ENCODE measurements around the gene ZC3H18.

The ZC3H18 gene

DNA sequence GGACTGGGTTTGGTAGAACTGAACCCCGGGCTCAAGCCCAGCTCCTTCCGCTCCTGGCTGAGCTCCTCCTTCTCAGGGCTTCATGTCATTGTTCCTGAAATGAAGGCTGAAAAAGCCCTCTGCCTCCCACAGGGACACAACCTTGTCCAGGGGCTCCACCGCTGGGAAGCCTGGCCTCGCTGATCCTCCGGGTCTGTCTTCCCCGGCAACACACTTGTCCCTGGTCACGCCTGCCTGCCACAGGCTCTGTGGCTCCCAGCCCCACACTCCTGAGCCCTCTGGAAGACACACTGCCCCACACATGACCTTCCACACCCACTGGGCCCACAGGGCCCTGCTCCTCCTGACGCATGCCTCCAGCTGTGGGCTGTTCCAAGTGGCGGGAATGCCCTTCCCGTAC, 18.0 kb upstream of the ZC3H18 start:
- DNase-seq = no peak

- DNase-seq = no peak
Measured at GRCh38 chr16:88552815-88553214, 17.4 kb upstream of the ZC3H18 start.

- no peak for DNase-seq
Measured at GRCh38 chr16:88553739-88554138, 16.5 kb upstream of the ZC3H18 start.

DNA sequence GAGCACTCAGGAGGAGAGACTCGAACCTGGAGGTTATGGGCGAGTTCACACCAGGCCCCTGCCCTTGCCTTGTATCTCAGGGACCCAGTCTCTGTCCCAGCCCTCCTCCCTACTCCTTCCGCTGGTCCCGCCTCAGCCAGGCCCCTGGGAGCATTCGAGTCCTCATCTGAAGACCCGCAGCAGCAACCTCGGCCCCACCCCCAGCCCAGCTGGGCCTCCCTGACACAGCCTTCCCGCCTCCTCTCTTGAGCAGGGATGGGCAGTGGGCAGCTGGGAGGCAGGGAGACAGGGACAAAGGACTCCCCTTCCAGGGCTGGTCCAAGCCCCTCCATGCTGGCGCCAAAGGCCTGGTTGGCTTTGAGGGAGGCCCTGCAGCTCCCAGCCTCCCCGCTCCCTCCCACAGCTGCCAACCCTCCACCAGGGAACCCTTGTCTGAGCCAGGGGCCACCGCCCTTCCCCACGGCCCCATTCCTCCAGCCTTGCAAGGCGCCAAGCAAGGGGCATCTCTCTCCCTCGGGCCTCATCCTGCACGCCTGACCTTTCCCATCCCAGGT, 15.4 kb upstream of the ZC3H18 start:
- no peak for DNase-seq

- no peak for DNase-seq
Measured at GRCh38 chr16:88556294-88556988, 13.8 kb upstream of the ZC3H18 start.

DNA sequence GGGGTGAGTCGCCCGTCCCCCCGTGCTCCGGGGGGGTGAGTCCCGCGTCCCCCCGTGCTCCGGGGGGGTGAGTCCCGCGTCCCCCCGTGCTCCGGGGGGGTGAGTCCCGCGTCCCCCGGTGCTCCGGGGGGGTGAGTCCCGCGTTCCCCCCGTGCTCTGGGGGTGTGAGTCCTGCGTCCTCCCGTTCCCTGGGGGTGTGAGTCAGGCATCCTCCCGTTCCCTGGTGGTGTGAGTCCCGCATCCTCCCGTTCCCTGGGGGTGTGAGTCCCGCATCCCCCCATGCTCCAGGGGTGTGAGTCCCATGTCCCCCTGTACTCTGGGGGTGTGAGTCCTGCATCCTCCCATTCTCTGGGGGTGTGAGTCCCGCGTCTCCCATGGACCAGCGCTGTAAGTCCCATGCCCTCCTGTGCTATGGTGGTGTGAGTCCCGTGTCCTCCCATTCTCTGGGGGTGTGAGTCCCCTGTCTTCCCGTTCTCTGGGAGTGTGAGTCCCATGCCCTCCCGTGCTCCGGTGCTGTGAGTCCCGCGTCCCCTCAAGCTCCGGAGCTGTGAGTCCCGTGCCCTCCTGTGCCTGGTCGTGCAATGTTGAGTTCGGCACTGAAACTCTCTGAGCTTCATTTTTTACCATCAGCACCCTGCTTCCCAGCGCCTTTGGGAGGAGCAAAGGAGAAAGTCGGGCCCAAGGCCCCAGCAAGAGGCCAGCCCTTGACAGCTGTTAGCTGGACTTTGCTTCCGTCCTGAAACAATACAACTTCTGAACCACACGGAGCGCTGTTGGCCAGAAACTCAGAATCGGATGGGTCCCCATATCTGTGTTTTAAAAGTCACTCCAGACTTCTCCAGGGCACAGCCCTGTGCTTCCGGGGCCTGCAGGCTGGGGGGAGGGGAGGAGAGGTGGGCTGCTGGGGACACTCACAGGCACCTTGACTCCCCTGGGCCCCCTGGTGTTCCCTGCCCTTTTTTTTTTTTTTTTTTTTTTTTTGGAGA, 11.5 kb upstream of the ZC3H18 start:
- peak; percentile 68 for DNase-seq

DNA sequence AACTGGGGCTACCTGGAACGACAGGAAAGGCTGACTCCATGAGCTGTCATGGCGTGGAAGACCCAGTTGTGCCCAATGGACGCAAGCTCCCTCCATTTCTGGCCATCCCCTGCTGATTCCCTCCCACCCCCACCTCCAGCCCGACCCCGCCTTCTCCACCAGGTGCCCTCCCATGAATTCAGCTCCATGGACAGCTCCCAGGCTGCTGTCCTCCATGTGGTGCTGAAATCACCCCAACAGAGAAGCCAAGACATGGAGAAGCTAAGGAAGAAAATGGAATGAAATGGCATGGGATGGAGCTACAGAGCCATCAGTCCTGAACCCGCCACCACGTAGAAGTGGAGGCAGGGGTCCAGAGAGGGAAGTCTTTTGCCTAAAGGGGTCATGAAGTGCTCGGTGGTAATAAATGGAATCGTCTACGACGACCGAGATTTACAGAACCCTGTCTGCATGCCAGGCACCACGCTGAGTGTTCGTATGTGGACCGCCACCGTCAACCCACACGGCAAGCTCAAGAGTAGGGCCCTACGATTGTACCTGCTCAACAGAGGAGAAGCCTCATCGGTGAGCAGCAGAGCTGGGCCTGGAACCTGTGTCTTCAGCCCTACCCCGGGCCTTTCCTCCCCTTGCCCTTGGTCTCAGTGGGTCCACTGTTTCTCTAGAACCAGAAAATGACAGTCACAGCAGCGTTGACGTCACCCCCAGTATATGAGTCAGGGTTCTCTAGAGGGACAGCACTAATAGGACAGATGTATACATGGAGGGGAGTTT, 9.3 kb upstream of the ZC3H18 start:
- DNase-seq = peak; percentile 45

DNA sequence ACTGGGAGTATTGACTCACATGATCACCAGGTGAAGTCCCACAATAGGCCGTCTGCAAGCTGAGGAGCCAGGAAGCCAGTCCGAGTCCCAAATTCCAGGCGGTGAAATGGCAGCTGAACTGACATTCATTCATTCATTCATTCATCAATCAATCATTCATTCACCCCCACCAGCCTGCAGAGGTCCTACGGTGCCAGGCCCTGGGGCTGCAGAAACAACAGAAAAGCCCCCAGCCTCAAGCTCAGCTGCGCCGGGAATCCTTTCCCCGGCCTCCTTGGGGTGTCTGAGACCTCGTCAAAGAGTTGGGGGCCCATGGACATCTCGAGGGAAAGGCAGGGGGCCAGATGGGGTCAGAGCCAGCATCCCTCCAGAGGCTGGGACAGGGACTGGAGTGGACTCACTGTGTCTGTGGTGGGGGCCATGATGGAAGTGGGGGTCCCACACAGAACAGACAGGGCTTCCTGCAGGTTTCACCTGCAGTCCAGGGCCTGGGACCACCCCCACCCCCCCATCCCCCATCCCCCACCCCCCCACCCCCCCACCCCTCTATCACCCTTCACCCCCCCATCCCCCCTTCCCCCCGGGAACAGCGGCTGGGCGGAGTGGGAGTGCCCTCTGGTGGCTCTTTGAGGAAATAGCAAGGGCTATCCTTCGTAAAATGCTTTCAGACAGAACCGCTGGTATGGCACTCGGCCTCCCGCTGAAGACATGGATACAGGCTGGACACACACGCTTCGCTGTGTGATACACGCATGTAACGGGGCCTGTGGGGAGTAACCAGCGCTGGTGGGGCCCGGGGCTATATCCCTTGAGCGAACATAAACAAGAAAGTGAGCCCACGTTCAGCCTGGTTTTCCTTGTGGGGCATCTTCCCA, 8.5 kb upstream of the ZC3H18 start:
- DNase-seq = peak; percentile 54

DNA sequence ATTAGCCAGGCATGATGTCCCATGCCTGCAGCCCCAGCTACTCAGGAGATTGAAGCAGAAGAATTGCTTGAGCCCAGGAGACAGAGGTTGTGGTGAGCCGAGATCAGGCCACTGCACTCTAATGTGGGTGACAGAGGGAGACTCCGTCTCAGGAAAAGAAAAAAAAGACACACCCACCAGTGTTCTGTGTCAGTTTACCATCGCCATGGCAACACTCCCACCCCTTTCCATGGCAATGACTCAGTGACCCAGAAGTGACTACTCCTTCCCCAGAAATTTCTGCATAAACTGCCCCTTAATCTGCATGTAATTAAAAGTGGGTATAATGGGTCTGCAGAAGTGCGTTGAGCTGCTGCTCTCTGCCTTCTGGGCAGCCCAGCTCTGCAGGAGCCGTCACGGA, 4.0 kb upstream of the ZC3H18 start:
- DNase-seq = peak; percentile 65

DNA sequence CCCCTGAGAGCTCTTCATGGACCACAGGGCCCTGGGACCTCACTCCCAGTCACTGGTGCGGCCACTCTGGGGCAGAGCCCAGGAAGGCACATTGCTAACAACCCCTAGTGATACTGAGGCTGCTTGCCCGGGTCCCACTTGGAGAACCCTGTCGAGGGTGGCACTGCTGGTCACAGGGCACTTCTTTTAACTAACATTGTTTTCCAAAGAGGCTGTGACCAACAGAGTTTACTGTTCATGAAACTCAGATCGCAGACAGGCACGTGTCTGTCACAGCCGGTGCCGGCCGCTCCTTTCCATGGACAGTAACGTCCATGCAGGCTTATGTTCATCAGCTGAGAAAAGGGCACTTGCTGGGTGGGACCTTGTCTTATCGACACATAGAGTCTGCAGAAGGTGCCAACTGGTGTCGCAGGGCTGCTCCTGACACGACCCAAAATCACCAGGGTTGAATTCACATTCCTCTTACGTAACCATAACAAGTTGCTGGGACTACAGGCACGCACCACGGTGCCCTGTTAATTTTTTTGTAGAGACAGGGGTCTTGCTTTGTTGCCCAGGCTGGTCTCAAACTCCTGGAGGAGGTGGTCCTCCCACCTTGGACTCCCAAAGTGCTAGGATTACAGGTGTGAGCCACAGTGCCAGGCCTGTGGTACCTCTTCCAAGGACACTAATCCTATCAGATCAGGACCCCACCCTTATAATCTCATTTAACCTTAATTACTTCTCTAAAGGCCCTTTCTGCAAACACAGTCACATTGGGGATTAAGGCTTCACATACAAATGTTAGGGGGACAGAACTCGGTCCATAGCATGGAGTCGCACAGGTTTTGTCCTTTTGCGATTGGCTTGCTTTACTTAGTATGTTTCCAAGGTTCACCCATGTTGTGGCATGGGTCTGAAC, 1.2 kb upstream of the ZC3H18 start:
- DNase-seq = no peak

DNA sequence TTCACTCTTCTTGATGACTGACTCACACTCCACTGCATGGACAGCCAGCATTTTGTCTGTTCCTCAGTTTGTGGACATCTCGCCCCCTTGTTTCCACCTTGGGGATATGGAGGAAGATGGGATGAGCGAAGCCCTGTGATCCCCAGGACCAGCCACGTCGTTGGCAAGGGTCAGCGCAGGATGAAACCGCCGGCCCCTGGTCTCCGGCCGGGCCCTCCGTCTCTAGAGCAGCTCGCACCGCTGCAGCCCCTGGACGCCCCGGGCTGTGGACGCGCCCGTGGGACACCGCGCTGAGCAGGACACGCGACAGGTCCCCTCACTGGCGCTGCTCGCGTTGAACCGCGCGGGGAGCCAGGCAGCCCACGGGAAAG, 604 bp upstream of the ZC3H18 start:
- DNase-seq = peak; percentile 35

- DNase-seq = peak; percentile 52
Measured at GRCh38 chr16:88570691-88571092, 489 bp downstream of the ZC3H18 start.

DNA sequence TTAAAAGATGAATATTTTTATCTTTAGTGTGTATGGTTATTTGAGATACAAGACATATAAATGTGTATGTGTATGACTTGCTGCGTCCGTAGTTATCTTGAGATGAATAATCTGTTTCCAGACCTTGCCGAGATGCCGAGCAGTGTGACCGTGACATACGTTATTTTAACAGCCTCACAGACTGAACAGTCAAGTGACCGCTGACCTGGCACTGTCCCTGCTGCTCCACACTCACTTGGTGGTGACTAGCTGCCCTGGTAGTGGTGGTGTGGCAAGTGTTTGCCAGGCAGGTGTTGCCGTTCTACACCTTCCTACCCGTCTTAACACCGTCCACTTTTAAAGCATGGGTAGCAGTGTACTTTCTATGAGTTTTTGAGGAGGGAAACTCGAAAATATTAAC, 5.0 kb downstream of the ZC3H18 start:
- no peak for DNase-seq

GRCh38 chr16:88576307-88576706, 6.1 kb downstream of the ZC3H18 start:
- DNase-seq = no peak

DNA sequence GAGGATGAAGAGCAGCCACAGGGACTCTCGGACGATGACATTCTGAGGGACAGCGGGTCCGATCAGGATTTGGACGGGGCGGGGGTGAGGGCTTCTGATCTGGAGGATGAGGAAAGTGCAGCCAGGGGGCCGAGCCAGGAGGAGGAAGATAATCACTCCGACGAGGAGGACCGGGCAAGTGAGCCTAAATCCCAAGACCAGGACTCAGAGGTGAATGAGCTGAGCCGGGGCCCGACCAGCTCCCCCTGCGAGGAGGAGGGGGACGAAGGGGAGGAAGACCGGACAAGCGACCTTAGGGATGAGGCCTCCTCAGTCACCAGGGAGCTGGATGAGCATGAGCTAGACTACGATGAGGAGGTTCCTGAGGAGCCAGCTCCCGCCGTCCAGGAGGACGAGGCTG, 7.0 kb downstream of the ZC3H18 start:
- DNase-seq = no peak

DNA sequence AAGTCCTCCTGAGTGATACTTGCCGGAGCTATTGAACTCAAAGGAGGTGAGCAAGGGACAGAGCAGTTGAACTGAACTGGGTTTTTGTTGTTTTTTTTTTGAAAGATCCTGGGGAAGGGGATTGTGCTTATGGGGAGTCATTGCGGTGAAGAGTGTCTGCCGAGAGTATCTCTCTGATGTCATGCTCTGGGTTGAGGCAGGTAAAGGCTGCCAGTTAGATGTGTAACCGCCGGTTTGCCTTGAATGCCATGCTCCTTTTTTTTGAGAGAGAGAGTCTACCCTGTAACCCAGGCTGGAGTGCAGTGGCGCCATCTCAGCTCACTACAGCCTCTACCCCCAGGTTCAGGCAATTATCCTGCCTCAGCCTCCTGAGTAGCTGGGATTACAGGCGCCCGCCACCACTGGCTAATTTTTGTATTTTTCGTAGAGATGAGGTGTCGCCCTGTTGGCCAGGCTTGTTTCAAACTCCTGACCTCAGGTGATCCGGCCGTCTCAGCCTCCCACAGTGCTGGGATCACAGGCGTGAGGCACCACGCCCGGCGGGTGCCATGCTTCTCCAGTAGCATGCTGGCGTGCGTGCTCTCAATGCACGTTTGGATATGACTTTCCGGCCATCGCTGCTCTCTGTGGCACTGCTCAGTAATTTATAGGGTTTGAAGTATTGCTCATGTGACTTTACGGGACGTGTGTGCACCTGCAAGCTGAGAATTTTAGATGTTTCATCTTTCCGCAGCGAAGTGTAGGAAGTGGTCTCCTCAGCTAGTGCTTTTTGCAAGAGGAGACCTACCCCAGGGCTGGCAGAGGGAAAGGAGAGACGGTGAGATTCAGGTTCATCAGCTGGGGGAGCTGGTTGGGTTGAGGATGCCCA, 8.5 kb downstream of the ZC3H18 start:
- no peak for DNase-seq

GRCh38 chr16:88580371-88580770, 10.2 kb downstream of the ZC3H18 start:
- no peak for DNase-seq

- DNase-seq = no peak
Measured at GRCh38 chr16:88581033-88581432, 10.8 kb downstream of the ZC3H18 start.

DNA sequence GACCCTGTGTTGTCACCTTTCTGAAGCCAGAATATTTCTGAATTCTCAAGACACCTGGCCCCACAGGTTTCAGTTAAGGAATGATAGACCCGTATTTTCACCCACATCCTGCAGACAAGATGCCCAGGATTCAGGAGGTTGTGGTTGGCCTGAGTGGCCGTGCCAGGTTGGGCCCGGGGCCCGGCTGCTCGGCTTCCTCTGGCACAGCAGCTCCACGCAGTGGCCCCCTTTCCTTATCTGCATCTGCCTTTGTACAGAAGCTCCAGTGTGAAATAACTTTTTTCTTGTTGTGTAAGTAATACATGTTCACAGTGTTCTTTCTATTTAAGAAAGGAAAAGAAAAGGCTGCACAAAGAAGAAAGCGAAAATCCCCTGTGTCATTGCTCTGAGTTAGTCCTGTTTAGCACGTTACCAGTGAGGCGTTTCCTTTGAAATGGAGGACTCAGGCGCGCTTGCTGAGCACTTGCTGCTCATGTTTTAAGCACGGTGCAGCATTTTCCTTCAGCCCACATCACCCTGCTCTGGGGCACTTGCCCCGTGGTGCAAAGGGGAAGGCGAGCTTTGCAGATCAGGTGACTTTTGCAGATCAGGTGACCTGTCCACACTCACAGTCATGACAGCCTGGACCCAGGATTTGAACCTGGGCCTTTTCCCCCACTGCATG, 12.8 kb downstream of the ZC3H18 start:
- DNase-seq = no peak

All from hematopoietic multipotent progenitor cell treated with erythropoietin and hydrocortisone succinate and interleukin-3 and kit ligand, for 8 days (in vitro differentiated cells).